HEK293 (cell line): ENCODE measurements around the gene NOC2L.

Experiments used
- GLIS2 ChIP-seq: fragments of 450-650 bp; formaldehyde crosslinking; IDR thresholded peaks from 2 replicates; pipeline ENCODE4 v1.5.1; 2016; ENCODE audit warnings: missing biosample characterization, missing genetic modification characterization
- HOXD13 ChIP-seq: sonication (generic); formaldehyde crosslinking; IDR thresholded peaks from 2 replicates; pipeline ENCODE4 v1.8.0; 2022; ENCODE audit warnings: missing genetic modification reagents, borderline replicate concordance
- KLF1 ChIP-seq: fragments of 450-650 bp; formaldehyde crosslinking; IDR thresholded peaks from 2 replicates; pipeline ENCODE4 v1.5.1; 2016; ENCODE audit warnings: missing biosample characterization, missing genetic modification characterization
- KLF8 ChIP-seq: fragments of 450-650 bp; formaldehyde crosslinking; IDR thresholded peaks from 2 replicates; pipeline ENCODE4 v1.5.1; 2016; ENCODE audit warnings: missing biosample characterization, missing genetic modification characterization
- OVOL3 ChIP-seq: fragments of 450-650 bp; formaldehyde crosslinking; IDR thresholded peaks from 2 replicates; pipeline ENCODE4 v1.5.1; 2016; ENCODE audit warnings: missing biosample characterization, missing genetic modification characterization
- PRDM4 ChIP-seq: fragments of 450-650 bp; formaldehyde crosslinking; IDR thresholded peaks from 2 replicates; pipeline ENCODE4 v1.5.1; 2017; ENCODE audit warnings: missing biosample characterization, missing genetic modification characterization
- SCRT1 ChIP-seq: fragments of 450-650 bp; formaldehyde crosslinking; IDR thresholded peaks from 2 replicates; pipeline ENCODE4 v1.5.1; 2016; ENCODE audit warnings: missing biosample characterization, missing genetic modification characterization, borderline replicate concordance
- SP7 ChIP-seq: fragments of 450-650 bp; formaldehyde crosslinking; IDR thresholded peaks from 2 replicates; pipeline ENCODE4 v1.5.1; 2016; ENCODE audit warnings: missing biosample characterization, missing genetic modification characterization
- YY2 ChIP-seq: fragments of 450-650 bp; formaldehyde crosslinking; IDR thresholded peaks from 2 replicates; pipeline ENCODE4 v1.5.1; 2016; ENCODE audit warnings: missing biosample characterization, missing genetic modification characterization
- ZBTB20 ChIP-seq: fragments of 450-650 bp; formaldehyde crosslinking; IDR thresholded peaks from 2 replicates; pipeline ENCODE4 v1.5.1; 2016; ENCODE audit warnings: missing biosample characterization, missing genetic modification characterization
- ZBTB48 ChIP-seq: fragments of 450-650 bp; formaldehyde crosslinking; IDR thresholded peaks from 2 replicates; pipeline ENCODE4 v1.5.1; 2016; ENCODE audit warnings: missing biosample characterization, missing genetic modification characterization
- ZFP69B ChIP-seq: fragments of 450-650 bp; formaldehyde crosslinking; IDR thresholded peaks from 2 replicates; pipeline ENCODE4 v1.5.1; 2016; ENCODE audit warnings: missing biosample characterization, missing genetic modification characterization
- ZNF114 ChIP-seq: fragments of 450-650 bp; formaldehyde crosslinking; IDR thresholded peaks from 2 replicates; pipeline ENCODE4 v1.5.0; 2017; ENCODE audit warnings: missing biosample characterization, missing genetic modification characterization
- ZNF140 ChIP-seq: fragments of 450-650 bp; formaldehyde crosslinking; IDR thresholded peaks from 2 replicates; pipeline ENCODE4 v1.5.1; 2016; ENCODE audit warnings: missing biosample characterization, missing genetic modification characterization
- ZNF146 ChIP-seq: fragments of 450-650 bp; formaldehyde crosslinking; IDR thresholded peaks from 2 replicates; pipeline ENCODE4 v1.5.1; 2016; ENCODE audit warnings: missing biosample characterization, missing genetic modification characterization
- ZNF148 ChIP-seq: fragments of 450-650 bp; formaldehyde crosslinking; IDR thresholded peaks from 2 replicates; pipeline ENCODE4 v1.5.0; 2017; ENCODE audit warnings: missing biosample characterization, missing genetic modification characterization, borderline replicate concordance
- ZNF18 ChIP-seq: fragments of 450-650 bp; formaldehyde crosslinking; IDR thresholded peaks from 2 replicates; pipeline ENCODE4 v1.5.1; 2016; ENCODE audit warnings: missing biosample characterization, missing genetic modification characterization
- ZNF184 ChIP-seq: fragments of 450-650 bp; IDR thresholded peaks from 2 replicates; pipeline ENCODE4 v1.5.1; 2018; ENCODE audit warnings: missing biosample characterization, mild to moderate bottlenecking, missing genetic modification characterization
- ZNF2 ChIP-seq: fragments of 450-650 bp; formaldehyde crosslinking; IDR thresholded peaks from 2 replicates; pipeline ENCODE4 v1.5.1; 2016; ENCODE audit warnings: missing biosample characterization, missing genetic modification characterization
- ZNF37A ChIP-seq: fragments of 450-650 bp; IDR thresholded peaks from 2 replicates; pipeline ENCODE4 v1.5.1; 2018; ENCODE audit warnings: missing biosample characterization, missing genetic modification characterization
- ZNF416 ChIP-seq: fragments of 450-650 bp; formaldehyde crosslinking; IDR thresholded peaks from 2 replicates; pipeline ENCODE4 v1.5.1; 2016; ENCODE audit warnings: missing biosample characterization, missing genetic modification characterization
- ZNF433 ChIP-seq: fragments of 450-650 bp; formaldehyde crosslinking; IDR thresholded peaks from 2 replicates; pipeline ENCODE4 v1.5.1; 2016; ENCODE audit warnings: missing biosample characterization, missing genetic modification characterization, low read depth
- ZNF488 ChIP-seq: fragments of 450-650 bp; formaldehyde crosslinking; IDR thresholded peaks from 2 replicates; pipeline ENCODE4 v1.5.1; 2016; ENCODE audit warnings: missing biosample characterization, missing genetic modification characterization
- ZNF513 ChIP-seq: fragments of 450-650 bp; IDR thresholded peaks from 2 replicates; pipeline ENCODE4 v1.5.1; 2018; ENCODE audit warnings: missing biosample characterization, missing genetic modification characterization
- ZNF571 ChIP-seq: fragments of 450-650 bp; formaldehyde crosslinking; IDR thresholded peaks from 2 replicates; pipeline ENCODE4 v1.5.0; 2017; ENCODE audit warnings: missing biosample characterization, missing genetic modification characterization
- ZNF585B ChIP-seq: fragments of 450-650 bp; formaldehyde crosslinking; IDR thresholded peaks from 2 replicates; pipeline ENCODE4 v1.5.1; 2016; ENCODE audit warnings: missing biosample characterization, missing genetic modification characterization
- ZNF596 ChIP-seq: fragments of 450-650 bp; IDR thresholded peaks from 2 replicates; pipeline ENCODE4 v1.5.0; 2018; ENCODE audit warnings: missing biosample characterization, mild to moderate bottlenecking, missing genetic modification characterization, moderate library complexity
- ZNF629 ChIP-seq: fragments of 450-650 bp; formaldehyde crosslinking; IDR thresholded peaks from 2 replicates; pipeline ENCODE4 v1.5.1; 2017; ENCODE audit warnings: missing biosample characterization, missing genetic modification characterization
- ZNF660 ChIP-seq: fragments of 450-650 bp; IDR thresholded peaks from 2 replicates; pipeline ENCODE4 v1.5.1; 2018; ENCODE audit warnings: missing biosample characterization, mild to moderate bottlenecking, missing genetic modification characterization
- ZNF664 ChIP-seq: fragments of 450-650 bp; formaldehyde crosslinking; IDR thresholded peaks from 2 replicates; pipeline ENCODE4 v1.5.1; 2016; ENCODE audit warnings: missing biosample characterization, missing genetic modification characterization
- ZNF76 ChIP-seq: fragments of 450-650 bp; formaldehyde crosslinking; IDR thresholded peaks from 2 replicates; pipeline ENCODE4; 2016; ENCODE audit warnings: low read depth, missing biosample characterization, missing genetic modification characterization, borderline replicate concordance
- ZNF791 ChIP-seq: fragments of 450-650 bp; formaldehyde crosslinking; IDR thresholded peaks from 2 replicates; pipeline ENCODE4 v1.5.1; 2016; ENCODE audit warnings: missing biosample characterization, missing genetic modification characterization
- ZSCAN23 ChIP-seq: fragments of 450-650 bp; formaldehyde crosslinking; IDR thresholded peaks from 2 replicates; pipeline ENCODE4 v1.5.1; 2016; ENCODE audit warnings: missing biosample characterization, missing genetic modification characterization

The NOC2L gene

GRCh38 chr1:941588-942383, 17.3 kb downstream of the NOC2L start (continued):
- TF ChIP-seq ZNF488 (tag by site-specific recombination) (0 out of 2 replicates have a peak, but pooled peaks have one; percentile 40), PRDM4 (tag by site-specific recombination) (peak; percentile 73; the same call in 1 of the 2 replicates), ZNF416 (no peak), ZNF791 (tag by site-specific recombination) (no peak), ZSCAN23 (tag by site-specific recombination) (no peak), ZNF571 (tag by site-specific recombination) (no peak), ZNF585B (tag by site-specific recombination) (no peak), SP7 (tag by site-specific recombination) (peak; percentile 57; the same call in 1 of the 2 replicates), HOXD13 (no peak; the same call in 1 of the 2 replicates), GLIS2 (tag by site-specific recombination) (peak; percentile 94), SCRT1 (tag by site-specific recombination) (no peak), ZNF664 (no peak), ZBTB20 (tag by site-specific recombination) (peak; percentile 57; the same call in 1 of the 2 replicates), ZNF433 (no peak), ZNF184 (tag by site-specific recombination) (peak; percentile 75), ZNF76 (tag by site-specific recombination) (peak; percentile 10; the same call in 1 of the 2 replicates), YY2 (no peak), ZNF114 (tag by site-specific recombination) (no peak), ZNF146 (tag by site-specific recombination) (no peak; the same call in 1 of the 2 replicates), ZNF629 (tag by site-specific recombination) (peak; percentile 23), ZNF140 (no peak), ZNF148 (tag by site-specific recombination) (no peak), ZNF660 (tag by site-specific recombination) (peak; percentile 94), ZNF37A (tag by site-specific recombination) (peak; percentile 73), ZFP69B (no peak), OVOL3 (tag by site-specific recombination) (no peak), ZBTB48 (tag by site-specific recombination) (0 out of 2 replicates have a peak, but pooled peaks have one; percentile 12), ZNF596 (tag by site-specific recombination) (peak; percentile 80), KLF8 (tag by site-specific recombination) (peak; percentile 63), ZNF2 (tag by site-specific recombination) (no peak), KLF1 (peak; percentile 88), ZNF18 (tag by site-specific recombination) (no peak), ZNF513 (tag by site-specific recombination) (0 out of 2 replicates have a peak, but pooled peaks have one; percentile 21)
